Stomach (tissue), 4 donors: ENCODE measurements around the gene POLE4.

Experiments
- EP300 ChIP-seq: sonication (generic); formaldehyde crosslinking; IDR thresholded peaks from one replicate; pipeline ENCODE4 v1.6.1; 2017; ENCODE audit warnings: antibody characterized with exemption
- POLR2A ChIP-seq, 4 donors: fragments of 450-650 bp; IDR thresholded peaks; one replicate each; pipeline ENCODE4 v1.6.1; 2016; ENCODE audit warnings: antibody characterized with exemption in 4 of 4, control low read depth in 2 of 4, mild to moderate bottlenecking in 1 of 4, moderate library complexity in 1 of 4
- TF ChIP-seq, protein P1 (sequence below), 7 experiments: fragments of 450-650 bp in 4 of 7; fragments of 200-600 bp in 3 of 7; sonication (generic) in 3 of 7; IDR thresholded peaks; one replicate each; pipeline ENCODE4 v1.5.1; 2016 to 2019; ENCODE audit warnings: antibody characterized with exemption in 7 of 7, control low read depth in 2 of 7, mild to moderate bottlenecking in 1 of 7

DNA sequence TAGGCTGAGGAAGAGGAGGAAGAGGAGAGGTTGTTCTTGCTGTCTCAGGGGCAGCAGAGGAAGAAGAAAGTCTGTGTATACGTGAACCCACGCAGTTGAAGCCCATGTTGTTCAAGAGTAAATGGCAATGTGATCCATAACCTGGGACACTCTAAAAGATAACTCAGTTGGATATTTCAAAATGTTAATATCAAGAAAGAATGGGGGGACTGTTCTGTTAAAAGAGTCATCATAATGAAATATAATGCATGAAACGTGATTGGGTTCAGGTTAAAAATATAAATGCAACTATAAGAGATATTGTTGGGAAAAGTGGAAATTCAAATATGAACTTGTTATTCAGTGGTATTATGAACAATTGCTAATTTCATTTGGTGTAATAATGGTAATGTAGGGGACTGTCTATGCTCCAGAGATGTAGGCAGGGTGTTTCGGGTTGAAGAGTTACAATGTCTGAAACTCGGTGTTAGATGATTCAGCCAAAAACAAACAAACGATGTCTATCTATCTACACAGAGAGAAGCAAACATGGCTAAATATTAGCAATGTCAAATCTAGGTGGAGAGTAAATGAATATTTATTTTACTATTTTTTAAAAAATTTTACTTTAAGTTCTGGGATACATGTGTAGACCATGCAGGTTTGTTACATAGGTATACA, 21.1 kb upstream of the POLE4 start:
- TF ChIP-seq POLR2A (IDR thresholded peaks at IDR 0.05) (no peak), EP300 (no peak)
- TF ChIP-seq, protein P1, sequence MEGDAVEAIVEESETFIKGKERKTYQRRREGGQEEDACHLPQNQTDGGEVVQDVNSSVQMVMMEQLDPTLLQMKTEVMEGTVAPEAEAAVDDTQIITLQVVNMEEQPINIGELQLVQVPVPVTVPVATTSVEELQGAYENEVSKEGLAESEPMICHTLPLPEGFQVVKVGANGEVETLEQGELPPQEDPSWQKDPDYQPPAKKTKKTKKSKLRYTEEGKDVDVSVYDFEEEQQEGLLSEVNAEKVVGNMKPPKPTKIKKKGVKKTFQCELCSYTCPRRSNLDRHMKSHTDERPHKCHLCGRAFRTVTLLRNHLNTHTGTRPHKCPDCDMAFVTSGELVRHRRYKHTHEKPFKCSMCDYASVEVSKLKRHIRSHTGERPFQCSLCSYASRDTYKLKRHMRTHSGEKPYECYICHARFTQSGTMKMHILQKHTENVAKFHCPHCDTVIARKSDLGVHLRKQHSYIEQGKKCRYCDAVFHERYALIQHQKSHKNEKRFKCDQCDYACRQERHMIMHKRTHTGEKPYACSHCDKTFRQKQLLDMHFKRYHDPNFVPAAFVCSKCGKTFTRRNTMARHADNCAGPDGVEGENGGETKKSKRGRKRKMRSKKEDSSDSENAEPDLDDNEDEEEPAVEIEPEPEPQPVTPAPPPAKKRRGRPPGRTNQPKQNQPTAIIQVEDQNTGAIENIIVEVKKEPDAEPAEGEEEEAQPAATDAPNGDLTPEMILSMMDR (IDR thresholded peaks at IDR 0.05): no peak
